Measurements from ENCODE around the gene KCNN1.

The KCNN1 gene

DNA sequence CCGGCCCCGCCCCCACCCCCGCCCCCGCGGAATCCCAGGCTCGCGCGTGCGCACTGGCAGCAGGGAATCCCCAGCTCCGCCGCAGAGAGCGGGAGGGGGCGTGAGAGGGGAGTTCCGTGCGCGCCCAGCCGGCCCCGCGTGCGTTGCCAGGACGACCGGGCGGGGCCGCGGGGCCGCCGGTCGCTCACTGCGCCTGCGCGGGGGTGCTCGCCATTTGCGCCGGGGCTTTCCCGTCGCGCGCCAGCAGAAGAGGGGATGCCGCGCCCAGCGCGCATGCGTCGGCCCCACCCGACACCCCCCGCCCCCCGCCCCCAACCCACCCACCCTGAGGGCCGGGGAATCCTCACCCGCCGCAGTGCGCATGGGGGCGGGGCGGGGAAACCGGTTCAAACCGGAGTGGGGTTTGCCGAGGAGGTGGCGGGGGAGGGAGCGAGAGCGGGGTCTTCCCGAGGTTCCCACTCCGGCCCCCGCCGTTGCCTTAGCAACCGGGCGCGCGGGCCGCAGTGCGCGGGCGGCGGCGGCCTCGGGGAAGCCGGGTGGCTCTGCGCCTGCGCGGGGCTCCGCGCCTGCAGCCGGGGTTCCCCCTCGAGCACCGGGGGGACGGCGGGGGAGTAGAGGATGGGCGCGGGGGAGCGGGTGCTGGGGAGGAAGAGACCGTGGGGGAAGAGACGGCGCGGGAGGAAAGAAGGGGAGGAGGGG is 18.9 kb upstream of the KCNN1 start:
- peak; percentile 95 for DNase-seq (ENCODE audit: low spot score)

DNA sequence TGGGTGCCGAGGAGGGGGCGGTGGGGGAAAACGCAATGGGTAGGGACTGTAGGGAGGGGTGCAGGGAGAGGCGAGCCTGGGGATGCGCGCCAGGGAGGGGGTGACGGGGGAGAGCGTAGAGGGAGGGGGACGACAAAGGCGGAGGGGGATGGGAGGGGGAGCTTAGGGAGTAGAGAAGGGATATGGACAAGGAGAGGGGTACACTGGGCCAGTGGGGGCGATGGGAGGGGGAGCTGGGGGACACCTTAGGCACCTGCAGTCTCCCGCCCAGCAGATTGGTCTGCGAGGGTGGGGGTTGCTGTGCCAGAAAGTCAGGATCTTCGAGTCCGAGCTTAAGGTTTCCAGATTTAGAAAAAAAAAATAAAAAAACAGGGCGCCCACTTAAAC is 18.4 kb upstream of the KCNN1 start:
- no peak for DNase-seq (ENCODE audit: low spot score)

DNA sequence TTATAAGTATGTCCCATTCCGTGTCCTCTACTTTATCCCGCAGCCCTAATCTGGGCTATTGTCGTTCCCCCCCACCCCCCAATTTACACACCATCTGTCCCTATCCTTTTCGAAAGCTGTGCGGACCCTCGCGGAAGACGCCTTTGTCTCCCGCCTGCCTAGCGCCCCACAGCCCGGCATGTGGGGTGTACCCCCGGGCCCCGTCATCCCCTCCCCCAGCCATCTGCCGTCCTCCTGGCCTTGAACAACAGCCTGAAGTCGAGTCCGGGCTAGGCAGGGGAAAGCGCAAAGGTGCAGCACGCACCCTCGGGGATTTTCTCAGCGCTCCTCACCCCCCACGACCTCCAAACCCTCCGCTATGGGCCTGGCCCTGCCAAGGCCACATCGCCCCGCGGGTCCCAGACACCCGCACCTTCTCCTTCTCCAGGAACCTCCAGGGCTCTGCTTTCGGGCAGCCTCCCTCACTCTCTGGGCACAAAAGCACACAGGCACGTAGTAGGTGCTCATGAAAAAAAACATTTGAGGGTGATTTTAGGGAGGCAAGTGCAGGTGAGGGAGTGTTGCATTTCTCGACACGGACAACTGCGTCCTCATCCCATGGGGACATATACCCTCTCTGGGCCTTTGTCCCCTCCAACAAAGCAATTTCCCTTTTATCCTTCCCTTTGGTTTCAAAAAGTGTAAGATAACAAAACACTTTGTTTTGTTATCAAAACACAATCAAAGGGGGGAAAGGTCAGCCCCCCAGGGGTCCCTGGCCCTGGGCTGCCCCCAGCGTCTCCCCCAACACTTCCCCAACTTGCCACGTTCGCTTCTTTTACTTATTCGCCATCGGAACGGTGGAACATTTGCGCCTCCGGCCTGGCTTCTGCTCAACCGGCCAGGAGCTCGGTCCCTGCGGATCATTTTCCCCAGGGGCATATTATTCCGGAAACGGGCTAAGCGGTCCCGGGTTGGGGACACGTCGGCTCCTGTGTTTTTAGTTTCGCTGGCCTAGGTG is 17.7 kb upstream of the KCNN1 start:
- DNase-seq (ENCODE audit: low spot score): no peak

DNA sequence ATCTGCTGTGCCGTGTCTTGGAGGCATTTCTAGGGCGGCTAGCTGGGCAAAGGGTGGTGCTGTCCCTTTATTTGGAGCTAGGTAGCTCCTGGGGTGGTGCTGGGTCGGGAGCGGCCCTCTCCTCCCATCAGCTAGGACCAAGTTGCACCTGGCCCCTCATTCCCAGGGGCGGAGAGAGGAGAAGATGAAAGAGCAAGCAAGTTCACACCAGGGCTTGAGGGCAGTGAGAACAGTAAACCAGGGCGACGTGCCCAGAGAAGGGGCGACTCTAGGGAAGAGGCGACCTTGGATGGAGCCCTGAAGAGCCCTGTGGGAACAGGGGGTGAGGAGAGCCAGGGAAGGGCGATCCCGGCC is 17.0 kb upstream of the KCNN1 start:
- no peak for DNase-seq (ENCODE audit: low spot score)

DNA sequence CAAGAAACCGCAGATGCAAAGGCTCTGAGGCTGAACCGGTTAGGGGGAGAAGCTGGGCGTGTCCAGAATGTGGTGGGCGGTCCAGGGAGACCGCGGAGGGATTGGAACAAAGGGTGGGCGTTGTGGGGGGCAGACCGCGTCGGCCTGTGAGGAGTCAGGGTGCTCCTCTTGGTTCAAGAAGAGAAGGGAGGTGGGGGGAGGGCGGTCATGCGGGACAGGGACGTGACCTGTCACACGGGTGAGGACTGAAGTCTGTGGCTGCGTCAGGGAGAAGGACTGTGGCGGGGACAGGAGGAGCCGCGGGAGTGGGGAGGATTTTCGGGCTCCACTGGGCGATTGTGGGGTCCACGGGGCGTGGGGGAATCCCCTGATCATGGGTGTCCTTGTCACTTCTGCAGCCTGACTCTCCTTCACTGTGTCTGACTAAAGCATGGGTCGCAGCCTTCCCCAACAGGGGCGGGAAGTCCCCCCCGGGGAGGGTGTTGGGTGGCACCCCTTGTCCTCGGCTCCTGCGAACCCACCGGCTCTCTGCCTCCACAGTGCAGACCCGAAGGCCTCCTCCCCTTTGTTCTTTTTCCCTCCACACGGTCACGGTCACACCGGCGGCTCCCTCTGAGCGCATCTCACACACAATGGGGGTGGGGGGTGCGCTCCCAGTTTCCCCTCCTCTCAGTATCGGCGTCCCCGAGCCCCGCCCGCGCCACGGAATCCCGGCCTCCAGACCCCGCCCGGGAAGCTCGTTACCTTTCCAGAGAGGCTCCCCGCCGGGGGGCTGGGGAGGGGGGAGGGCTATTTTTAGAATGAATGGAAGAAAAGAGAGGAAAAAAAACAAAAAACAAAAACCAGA is 16.4 kb upstream of the KCNN1 start:
- no peak for DNase-seq (ENCODE audit: low spot score)

DNA sequence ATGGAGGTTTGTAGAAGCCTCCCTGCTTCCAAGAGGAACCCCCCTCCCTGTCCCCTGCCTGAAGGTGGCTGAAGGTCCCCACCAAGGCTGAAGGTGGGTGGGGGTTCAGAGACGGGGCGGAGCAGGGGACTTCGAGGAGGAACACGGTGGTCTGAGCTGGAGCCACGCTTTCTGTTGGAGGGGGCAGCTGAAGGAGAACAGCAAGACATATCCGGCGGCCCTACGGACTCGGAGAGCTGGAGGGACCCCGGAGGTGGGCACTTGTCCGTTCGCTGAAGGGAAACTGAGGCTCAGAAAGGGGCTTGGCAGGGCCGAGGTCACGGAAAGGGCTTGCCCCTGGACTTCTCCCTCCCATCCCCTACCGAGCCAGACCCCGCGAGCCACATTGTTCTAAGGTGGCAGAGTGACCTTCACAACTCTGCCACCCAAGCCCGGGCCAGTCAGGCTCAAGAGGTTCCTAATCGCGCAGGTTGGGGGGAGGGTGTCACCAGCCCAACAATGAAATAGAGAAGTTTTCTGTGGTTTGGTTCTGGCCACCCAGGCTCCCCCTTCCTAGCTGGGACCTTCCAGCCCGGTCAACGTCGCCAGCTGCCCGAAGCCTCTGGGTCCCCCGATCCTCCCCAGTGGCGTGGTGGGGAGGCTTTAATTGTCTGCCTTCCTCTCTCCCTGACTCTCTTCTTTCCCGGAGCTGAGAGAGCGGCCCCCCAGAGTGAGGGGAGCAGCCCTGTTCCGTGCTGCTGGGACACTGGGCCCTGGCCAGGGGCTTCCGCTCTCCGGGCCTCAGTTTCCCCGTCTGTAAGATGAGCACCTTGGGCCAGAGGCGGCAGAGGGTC is 15.5 kb upstream of the KCNN1 start:
- DNase-seq (ENCODE audit: low spot score): no peak

DNA sequence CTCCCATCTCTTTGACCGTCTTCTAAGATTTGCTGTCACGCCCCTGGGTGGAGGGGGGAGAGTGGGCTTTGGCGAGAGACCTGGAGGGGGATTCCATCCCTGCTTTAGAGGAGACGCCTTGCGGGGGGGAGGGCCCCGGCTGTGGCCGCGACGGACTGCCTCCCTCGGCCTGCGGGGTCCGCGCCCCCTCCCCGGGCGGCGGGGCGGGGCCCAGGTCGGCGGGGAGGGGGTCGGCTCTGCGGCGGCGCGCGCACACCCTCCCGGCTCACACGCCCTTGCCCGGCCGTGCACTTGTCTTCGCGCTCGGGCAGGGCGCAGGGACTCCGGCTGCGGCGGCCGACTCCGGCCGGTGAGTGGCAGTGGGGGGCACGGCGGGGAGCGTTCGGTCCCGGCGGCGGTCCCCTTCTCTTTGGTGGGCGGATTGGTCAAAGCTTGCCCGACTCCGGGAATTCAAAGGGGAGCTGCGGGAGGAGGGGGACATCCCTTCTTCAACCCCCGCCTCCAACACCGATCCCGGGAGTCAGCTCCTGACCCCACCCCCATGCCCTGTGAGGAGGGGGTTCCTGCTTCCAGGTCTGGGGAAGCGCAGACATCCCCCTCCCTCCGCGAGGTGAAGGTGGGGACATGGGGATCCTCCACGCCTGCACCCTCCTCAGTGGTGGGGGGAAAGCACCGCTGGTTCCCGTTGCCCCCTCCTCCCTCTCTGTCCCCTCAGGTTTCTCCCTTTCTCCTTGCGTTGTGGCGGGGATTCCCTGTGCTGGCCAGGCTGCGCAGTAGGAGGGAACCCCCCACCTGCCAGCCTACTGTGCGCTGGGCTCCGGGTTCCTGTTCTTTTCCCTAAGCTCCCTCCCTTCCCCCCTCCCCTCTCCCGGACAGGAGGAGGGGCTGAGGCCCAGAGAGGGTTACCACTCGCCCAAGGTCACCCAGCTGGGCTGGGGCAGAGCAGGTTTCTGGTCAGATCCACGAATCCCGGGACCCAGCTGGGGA is 14.6 kb upstream of the KCNN1 start:
- DNase-seq (ENCODE audit: low spot score): no peak

DNA sequence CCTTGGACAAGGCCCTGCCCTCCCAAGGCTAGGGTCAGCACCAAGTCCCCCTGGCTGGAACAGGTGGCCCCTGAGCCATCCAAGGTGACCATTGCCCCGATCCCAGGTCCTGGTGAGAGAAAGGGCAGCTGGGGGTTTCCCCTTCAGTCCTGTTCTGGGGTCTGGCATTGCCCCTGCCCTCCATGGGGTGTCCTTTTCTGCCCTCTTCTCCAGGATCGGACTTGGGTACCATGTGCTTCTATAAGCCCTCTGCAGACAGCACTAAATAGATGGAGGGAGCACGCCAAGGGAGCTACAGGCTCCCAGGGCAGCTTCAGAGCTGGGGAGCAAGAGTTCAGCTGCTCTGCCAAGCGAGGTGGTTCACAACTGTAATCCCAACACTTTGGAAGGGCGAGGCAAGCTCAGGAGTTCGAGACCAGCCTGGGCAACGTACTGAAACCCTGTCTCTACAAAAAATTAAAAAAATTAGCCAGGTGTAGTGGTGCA is 13.5 kb upstream of the KCNN1 start:
- DNase-seq (ENCODE audit: low spot score): no peak

DNA sequence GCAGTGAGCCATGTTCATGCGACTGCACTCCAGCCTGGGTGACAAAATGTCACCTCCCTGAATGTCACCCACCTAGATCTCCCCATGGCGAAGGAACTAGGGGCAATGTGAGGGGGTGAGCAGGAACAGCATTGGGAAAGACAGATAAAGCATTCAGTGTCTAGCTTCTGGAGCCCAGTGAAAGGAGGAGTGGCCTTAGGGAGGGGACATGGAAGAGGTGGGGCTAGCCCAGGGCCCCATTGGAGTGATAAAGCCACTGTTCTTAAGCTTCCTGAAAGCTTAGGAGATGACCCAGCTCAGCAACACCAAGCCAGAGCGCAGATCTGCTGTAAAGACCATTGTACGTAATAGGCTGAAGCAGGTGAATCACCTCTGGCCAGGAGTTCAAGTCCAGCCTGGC is 13.0 kb upstream of the KCNN1 start:
- no peak for DNase-seq (ENCODE audit: low spot score)

DNA sequence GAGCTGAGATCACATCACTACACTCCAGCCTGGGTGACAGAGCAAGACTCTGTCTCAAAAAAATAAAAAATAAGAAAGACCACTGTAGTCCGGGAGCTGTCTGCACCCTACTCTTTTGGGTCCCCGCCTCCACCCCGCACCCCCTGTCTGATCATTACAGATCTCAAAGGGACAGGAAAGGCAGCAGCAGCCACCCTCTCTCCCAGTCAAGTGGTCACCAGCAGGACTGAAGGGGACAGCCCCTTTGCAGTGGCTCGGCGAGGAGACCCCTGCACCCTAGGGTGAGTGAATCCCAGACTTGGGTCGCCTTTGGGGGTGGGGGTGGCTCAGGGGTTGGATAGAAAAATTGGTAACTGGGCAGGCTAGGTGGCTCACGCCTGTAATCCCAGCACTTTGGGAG is 12.5 kb upstream of the KCNN1 start:
- no peak for DNase-seq (ENCODE audit: low spot score)

DNA sequence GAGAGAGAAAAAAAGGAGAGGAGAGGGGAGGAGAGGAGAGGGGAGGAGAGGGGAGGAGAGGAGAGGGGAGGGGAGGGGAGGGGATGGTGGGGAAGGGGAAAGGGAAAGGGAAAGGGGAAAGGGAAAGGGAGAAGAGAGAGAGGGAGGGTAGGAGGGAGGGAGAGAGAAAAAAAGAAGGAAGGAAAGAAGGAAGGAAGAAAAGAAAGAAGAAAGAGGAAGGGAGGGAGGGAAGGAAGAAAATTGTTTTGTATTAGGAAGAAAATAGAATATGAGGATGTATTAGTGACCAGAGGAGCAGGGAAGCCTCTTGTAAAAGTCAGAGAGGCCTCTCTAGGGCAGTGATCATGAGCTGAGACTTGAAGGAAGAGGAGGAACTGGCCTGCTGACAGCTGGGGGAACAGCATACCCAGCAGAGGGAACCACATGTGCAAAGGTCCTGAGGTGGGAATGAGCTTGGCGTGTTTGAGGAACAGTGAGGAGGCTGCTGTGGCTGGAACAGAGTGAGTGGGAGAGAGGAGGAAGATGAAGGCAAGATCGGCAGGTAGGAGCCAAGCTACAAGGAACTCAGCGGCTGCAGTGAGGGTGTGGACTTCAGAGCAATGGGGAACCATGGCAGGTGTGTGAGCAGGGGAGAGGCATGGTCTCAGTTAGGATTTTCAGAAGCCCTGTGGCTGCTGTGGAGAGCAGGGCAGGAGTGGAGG is 9.6 kb upstream of the KCNN1 start:
- no peak for DNase-seq (ENCODE audit: low spot score)

DNA sequence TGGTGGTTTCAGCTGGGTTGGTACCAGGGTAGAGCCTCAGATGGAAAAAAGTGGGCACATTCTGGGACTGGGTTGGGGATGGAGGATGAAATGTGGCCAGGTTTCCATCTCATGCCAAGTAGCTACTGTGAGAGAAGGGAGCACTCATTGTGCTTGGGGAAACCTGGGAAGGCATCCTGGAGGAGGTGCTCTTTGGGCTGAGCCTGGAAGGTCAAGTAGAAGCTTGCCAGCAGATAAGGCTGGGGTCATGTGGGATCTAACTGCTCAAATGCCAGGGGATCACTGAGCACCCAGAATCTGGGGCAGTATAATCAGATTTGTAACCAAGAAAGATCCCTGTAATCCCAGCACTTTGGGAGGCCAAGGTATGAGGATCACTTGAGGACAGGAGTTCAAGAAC is 9.0 kb upstream of the KCNN1 start:
- DNase-seq (ENCODE audit: low spot score): no peak

DNA sequence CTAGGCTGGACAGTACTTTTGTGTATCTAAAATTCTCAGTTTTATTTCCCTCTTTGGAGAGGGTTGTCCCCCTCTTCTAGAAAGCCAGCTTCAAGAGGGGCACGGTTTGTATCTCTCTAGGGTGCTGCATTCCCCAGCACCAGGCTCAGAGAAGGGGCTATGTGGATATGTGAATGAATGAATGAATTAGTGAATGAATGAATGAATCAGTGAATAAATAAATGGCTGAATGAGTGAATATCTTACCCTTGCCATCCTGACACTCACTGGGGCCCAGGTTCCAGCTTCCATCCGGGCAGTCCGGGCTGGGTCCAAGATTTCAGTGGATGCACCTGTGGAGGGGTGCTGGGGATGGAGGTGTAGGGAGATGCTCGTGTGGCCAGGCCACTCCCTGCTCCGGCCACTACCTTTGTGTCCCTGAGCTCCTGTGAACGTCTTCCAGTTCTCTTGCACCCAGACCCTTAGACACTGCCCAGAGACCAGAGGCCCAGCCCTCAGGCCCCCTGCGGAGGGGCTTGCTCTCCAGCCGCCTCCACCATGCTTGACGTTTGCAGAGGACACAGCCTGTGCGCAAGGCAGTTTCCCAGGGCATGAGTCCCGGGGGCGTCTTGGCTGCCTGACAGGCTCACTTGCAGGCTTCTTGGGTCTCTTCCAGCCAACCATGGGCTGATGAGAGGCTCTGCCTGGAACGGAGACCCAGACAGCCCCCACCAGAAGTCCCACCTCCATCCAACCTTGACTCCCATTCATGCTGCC is 2.8 kb upstream of the KCNN1 start:
- no peak for DNase-seq (ENCODE audit: low spot score)

DNA sequence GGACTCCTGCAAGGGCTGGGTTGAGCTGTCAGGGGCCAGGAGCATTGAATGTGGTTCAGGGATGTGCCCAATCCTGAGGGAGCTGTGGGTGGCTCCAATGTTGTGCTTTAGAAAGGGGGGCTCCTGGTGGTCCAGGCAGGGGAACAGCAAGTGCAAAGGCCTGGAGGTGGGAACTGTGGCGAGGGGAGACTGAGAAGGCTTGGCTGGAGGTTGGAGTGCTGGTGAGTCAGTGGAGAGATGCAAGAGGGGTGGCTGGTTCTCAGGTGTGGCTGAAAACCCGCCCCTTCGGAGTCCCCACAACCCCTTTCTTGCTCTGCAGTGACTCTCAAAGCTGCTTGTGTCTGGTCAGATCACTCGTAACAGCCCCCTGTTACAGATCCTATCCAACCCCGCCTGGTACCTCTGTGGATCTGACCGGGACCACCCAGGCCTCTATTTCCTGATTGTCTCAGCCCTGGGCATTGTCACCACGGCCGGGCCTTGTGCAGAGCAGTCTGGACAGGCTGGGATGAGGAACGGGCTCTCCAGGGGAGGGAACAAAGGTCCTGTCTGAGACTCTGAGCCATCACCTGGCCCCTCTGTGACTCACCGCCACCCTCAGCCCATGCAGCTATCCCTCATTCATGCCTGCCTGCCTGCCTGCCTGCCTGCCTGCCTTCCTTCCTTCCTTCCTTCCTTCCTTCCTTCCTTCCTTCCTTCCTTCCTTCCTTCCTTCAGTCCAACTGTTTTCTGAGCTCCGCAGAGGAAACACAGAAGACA is 1.4 kb upstream of the KCNN1 start:
- no peak for DNase-seq (ENCODE audit: low spot score)

DNA sequence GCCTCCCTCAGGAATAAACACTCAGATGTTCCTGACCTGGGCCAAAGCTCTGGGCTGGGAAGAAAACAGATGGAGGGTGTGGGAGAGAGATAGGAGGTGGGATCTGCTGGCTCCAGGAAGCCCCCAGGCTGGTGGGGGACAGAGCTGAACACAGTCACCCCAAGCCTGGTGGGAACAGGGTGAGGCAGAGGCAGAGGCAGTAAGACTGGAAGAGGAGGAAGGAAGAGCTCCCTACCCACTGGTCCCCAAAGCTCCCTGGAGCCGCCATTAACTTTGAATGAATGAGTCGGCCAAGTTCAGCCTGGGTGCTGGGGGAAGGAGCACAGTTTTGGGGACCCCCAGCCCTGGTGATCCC is 801 bp upstream of the KCNN1 start:
- DNase-seq (ENCODE audit: low spot score): no peak

DNA sequence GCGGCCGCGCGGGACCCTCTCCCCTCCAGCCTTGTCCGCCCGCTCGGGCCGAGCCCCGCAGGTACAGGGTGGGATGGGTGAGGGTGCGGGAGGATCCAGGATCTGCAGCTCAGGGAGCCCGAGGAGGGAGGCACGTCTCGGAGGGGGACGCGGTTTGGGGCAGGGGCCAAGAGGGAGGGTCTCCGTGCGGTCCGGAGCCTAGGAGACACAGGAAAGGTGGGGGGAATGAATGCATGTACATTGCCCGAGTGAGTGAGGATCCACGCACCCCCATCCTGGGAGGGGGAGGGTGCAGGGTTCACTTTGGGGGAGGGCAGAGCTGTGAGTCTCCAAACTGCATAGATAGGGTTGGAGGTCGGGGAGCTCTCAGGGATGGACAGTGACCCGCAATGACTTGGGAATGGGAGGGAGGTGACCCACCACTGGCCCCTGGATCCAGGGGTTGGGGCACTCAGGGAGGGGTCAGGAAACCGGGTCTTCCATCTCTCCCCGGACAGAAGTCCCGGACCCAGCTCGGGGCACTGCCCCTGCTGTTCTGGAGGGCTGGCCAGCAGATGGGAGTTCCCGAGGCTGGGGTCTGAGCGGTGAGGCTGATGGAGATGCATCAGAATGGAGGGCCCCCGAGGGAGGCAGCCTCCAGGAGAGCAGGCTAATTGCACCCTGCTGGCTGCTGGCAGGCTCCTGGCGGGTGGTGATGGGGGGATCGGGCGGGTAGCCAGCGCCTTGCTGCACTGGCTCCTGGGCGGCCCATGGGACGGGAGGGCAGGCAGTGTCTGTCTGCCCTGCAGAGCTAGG is 547 bp downstream of the KCNN1 start:
- DNase-seq (ENCODE audit: low spot score): no peak

DNA sequence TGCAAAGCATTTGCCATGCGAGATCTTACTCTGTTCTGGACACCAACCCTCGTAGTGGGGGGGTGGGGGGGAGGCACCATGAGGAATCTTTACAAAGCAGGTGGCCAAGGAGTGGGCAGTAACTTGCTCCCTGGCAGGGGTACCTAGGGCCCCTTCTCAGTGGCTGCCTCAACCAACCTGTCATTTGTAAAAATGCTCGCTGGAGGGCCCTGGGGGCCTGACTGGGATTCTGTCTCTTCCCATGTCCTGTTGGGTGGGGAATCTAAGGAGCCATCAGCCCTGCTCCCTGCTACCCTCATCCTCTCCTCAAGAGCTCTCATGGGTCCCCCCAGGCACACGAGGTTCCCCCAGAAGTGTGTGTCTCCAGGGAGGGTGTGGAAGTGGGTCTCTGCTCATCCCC is 1.5 kb downstream of the KCNN1 start:
- no peak for DNase-seq (ENCODE audit: low spot score)

Data from RKO (cell line).